ENCODE data around the gene PEF1.

PEF1 gene

DNA sequence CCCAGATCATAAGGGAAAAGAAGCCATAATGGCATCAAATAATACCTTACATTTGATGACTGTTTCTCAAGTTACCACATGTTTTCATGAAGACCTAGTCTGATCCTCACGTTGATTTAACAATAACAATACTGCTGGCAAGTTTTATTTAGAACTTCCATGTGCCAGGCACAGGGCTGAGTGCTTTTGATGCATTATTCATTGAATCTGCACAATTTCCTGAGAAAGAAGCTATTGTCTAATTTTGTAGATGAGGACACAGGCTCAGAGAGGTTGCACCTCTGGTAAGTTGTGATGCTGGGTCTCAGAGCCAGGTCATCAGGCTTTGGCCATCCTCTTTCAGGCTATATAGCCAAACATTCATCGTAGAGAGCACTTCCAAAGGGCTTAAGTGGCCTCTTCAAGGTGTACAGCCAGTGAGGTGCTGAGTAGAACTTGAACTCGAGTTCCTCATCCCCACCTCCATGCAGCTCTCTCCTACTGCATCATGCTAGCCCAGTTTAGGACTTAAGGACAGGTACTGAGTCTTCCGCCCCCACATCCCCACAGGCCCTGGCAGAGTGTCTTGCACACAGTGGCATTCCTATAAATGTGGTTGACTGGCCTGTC, 8.3 kb upstream of the PEF1 start:
- Histone ChIP-seq H3K4me3 (ENCODE audit: low read length) (no peak overlapping the region), H3K4me1 (ENCODE audit: control insufficient read depth, insufficient read depth, low read length) (peaks cover 13% of the 10 kb centered on the region), H3K9me3 (ENCODE audit: control insufficient read depth, low read length) (no peaks in the 10 kb centered on the region), H3K27me3 (replicated peaks; ENCODE audit: control insufficient read depth, insufficient read depth, low read length) (no peaks in the 10 kb centered on the region), H3K9ac (ENCODE audit: low read length) (no peak overlapping the region), H3K36me3 (ENCODE audit: control insufficient read depth, insufficient read depth, low read length, severe bottlenecking) (peaks cover 62% of the 10 kb centered on the region)
- no peak for DNase-seq (ENCODE audit: low read depth)

DNA sequence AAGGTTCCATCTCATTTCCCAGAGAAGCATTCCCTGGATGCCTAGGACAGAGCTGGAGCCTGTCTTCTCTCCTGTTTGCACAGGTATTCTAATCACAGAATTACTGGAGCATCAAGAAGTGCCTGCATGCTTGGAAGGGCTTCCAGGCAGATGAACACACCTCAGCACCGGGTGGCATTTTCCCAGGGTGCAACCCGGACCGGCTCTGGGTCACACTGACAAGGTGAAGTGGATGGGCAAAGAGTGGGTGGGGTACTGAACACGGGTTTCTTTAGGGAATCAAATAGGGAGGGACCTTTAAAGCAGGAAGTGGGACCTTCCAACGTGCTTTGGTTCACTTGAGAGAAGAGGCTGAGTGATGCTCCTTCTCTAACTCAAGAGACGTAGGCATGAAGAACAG, 7.1 kb upstream of the PEF1 start:
- Histone ChIP-seq H3K4me3 (ENCODE audit: low read length) (no peak overlapping the region), H3K27me3 (replicated peaks; ENCODE audit: control insufficient read depth, insufficient read depth, low read length) (no peaks in the 10 kb centered on the region), H3K9ac (ENCODE audit: low read length) (no peak overlapping the region), H3K9me3 (ENCODE audit: control insufficient read depth, low read length) (no peaks in the 10 kb centered on the region), H3K4me1 (ENCODE audit: control insufficient read depth, insufficient read depth, low read length) (peaks cover 16% of the 10 kb centered on the region), H3K36me3 (ENCODE audit: control insufficient read depth, insufficient read depth, low read length, severe bottlenecking) (peaks cover 50% of the 10 kb centered on the region)
- no peak for DNase-seq (ENCODE audit: low read depth)

DNA sequence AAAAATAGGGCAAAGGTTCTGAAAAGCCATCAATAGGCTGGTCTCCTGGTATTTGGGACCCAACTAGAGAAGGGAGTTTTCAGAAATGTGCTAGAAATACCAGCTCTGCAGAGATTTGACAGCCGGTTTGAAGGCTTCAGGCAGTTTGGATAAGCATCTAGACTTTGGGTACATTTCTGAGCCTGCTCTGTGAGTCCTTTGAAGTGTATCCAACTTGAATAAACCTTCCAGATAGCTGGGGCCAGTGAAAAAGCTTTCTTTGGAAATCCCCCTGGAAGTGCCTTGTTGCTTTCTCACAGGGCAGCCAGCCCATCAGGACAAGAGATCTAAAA, 6.4 kb upstream of the PEF1 start:
- H3K4me1 ChIP-seq (ENCODE audit: control insufficient read depth, insufficient read depth, low read length), result peaks cover 18% of the 10 kb centered on the region
- DNase-seq (ENCODE audit: low read depth), result peak; percentile 42
- H3K9me3 ChIP-seq (ENCODE audit: control insufficient read depth, low read length), result no peaks in the 10 kb centered on the region

DNA sequence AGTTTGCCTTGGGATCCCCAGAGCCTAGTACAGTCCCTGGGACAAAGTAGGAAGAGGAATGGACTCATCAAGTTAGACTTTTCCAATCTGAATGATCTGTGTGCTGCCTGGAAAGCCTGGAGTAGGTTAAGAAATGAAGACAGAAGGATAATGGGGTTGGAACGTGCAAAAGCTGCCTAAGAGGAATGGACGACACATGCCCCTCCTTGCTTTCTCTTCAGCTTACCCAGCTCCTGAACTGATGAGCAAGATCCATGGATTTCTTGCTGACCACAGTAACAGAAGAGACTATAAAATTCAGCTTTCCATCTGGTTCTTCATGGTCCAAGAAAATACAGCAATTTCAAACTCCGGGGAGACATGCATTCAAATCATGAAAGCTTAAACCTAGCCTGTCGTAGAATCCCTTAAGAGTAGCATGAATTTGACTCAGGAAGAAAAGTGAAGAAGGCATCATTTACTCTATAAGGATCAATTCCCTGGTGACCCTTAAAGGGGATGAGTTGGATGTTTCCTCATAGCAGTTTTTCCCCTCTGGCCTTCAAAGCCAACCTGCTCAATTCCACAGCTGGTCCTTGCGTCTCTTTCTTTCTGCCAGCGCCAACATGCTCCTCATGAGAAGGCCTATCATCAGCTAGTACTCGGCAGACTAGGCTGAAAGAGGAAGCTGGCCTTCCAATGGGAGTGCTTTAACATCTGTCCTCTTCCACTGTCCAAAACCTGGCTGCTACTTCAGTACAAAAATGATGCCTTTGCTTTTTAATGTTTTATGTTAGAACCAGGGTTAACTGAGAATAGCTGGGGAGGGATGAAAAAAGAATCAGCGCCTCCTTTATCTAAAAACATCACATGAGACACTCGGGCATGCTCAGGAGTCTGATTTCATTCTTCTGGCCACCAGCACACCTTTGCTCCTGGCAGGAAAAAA, 5.7 kb upstream of the PEF1 start:
- peaks cover 22% of the 10 kb centered on the region for H3K4me1 ChIP-seq (ENCODE audit: control insufficient read depth, insufficient read depth, low read length)

More for the DNA sequence above, 6.4 kb upstream of the PEF1 start:
- H3K36me3 ChIP-seq (ENCODE audit: control insufficient read depth, insufficient read depth, low read length, severe bottlenecking), result peaks cover 42% of the 10 kb centered on the region
- H3K9ac ChIP-seq (ENCODE audit: low read length), result no peak overlapping the region
- H3K27me3 ChIP-seq (replicated peaks; ENCODE audit: control insufficient read depth, insufficient read depth, low read length), result no peaks in the 10 kb centered on the region
- no peak overlapping the region for H3K4me3 ChIP-seq (ENCODE audit: low read length)

DNA sequence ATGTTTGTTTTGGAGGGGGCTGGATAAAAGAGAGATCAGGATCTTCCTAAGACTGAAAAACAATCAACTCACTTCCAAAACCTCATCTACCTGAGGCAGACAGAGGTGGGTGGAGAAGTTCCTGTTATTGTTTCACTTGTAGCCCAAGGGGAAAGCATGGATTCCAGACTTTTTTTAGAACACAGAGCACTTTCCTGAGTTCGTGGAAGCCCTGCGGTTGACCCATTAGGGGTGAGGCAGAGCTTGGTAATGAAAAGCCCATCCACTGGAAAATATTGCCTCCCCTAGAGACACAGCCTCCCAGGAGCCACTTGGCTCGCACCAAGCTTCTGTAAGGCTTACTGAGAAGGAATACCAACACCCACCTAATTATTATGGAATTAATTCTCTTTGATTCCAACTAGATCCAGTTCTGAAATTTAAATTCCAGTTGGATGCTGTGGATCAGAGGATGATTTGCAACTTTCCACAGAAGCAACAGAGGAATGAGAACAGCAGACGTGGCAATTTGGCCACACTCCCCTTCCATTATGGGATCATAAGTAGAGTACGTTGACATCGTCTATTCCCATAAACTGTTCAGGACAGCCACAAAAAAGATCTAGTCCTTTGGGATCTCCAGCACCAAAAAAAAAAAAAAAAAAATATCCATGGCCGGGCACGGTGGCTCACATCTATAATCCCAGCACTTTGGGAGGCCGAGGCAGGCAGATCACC, 4.1 kb upstream of the PEF1 start:
- no peak overlapping the region for H3K4me3 ChIP-seq (ENCODE audit: low read length)
- H3K36me3 ChIP-seq (ENCODE audit: control insufficient read depth, insufficient read depth, low read length, severe bottlenecking), result peaks cover 20% of the 10 kb centered on the region
- H3K9me3 ChIP-seq (ENCODE audit: control insufficient read depth, low read length), result no peaks in the 10 kb centered on the region
- DNase-seq (ENCODE audit: low read depth), result no peak
- H3K4me1 ChIP-seq (ENCODE audit: control insufficient read depth, insufficient read depth, low read length), result peaks cover 28% of the 10 kb centered on the region
- no peak overlapping the region for H3K9ac ChIP-seq (ENCODE audit: low read length)
- no peaks in the 10 kb centered on the region for H3K27me3 ChIP-seq (replicated peaks; ENCODE audit: control insufficient read depth, insufficient read depth, low read length)

More for the DNA sequence above, 5.7 kb upstream of the PEF1 start:
- DNase-seq (ENCODE audit: low read depth), result no peak
- peaks cover 36% of the 10 kb centered on the region for H3K36me3 ChIP-seq (ENCODE audit: control insufficient read depth, insufficient read depth, low read length, severe bottlenecking)
- no peaks in the 10 kb centered on the region for H3K9me3 ChIP-seq (ENCODE audit: control insufficient read depth, low read length)
- H3K9ac ChIP-seq (ENCODE audit: low read length), result no peak overlapping the region
- H3K4me3 ChIP-seq (ENCODE audit: low read length), result no peak overlapping the region
- H3K27me3 ChIP-seq (replicated peaks; ENCODE audit: control insufficient read depth, insufficient read depth, low read length), result no peaks in the 10 kb centered on the region

DNA sequence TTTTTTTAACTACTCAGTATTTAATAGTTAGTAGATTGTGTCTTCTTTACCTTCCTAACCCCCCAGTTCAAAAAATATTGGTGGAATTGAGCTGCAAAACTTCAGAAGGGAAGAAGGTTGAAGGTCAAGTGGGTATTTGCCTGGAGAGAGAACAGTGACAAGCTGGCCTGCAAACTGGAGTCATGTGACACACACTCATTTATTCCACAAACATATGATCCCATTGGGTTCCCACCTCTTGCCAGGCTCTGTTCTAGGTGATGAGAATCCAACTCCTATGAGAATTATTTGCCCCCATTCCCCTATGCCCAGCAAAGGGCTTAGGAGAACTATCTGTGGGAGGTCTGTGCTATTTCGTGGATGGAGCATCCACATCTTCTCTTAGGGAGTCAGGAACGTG, 3.5 kb upstream of the PEF1 start:
- no peak for DNase-seq (ENCODE audit: low read depth)
- Histone ChIP-seq H3K4me3 (ENCODE audit: low read length) (no peak overlapping the region), H3K36me3 (ENCODE audit: control insufficient read depth, insufficient read depth, low read length, severe bottlenecking) (peaks cover 14% of the 10 kb centered on the region), H3K9ac (ENCODE audit: low read length) (no peak overlapping the region), H3K9me3 (ENCODE audit: control insufficient read depth, low read length) (no peaks in the 10 kb centered on the region), H3K27me3 (replicated peaks; ENCODE audit: control insufficient read depth, insufficient read depth, low read length) (no peaks in the 10 kb centered on the region), H3K4me1 (ENCODE audit: control insufficient read depth, insufficient read depth, low read length) (peaks cover 34% of the 10 kb centered on the region)

DNA sequence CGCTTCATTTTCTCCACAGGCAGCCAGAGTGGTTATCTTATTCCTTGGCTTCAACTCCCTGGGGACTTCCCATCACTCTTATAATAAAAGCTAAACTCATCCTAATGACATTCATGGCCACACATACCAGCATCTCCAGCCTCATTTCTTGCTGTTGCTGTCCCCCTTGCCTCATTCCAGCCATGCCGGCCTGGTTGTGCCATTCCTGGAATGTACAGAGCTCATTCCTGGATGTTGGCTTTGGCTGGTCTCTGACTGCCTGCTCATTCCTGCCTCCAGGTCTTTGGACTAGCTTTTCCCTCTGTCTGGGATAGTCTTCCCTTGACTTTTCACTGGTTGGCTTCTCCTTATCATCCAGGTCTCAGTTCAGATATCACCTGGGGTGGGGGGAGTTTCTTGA, 2.4 kb upstream of the PEF1 start:
- Histone ChIP-seq H3K36me3 (ENCODE audit: control insufficient read depth, insufficient read depth, low read length, severe bottlenecking) (peaks cover 4% of the 10 kb centered on the region), H3K9ac (ENCODE audit: low read length) (no peak overlapping the region), H3K4me1 (ENCODE audit: control insufficient read depth, insufficient read depth, low read length) (peaks cover 34% of the 10 kb centered on the region), H3K27me3 (replicated peaks; ENCODE audit: control insufficient read depth, insufficient read depth, low read length) (no peaks in the 10 kb centered on the region), H3K4me3 (ENCODE audit: low read length) (no peak overlapping the region), H3K9me3 (ENCODE audit: control insufficient read depth, low read length) (no peaks in the 10 kb centered on the region)
- DNase-seq (ENCODE audit: low read depth), result peak; percentile 44

DNA sequence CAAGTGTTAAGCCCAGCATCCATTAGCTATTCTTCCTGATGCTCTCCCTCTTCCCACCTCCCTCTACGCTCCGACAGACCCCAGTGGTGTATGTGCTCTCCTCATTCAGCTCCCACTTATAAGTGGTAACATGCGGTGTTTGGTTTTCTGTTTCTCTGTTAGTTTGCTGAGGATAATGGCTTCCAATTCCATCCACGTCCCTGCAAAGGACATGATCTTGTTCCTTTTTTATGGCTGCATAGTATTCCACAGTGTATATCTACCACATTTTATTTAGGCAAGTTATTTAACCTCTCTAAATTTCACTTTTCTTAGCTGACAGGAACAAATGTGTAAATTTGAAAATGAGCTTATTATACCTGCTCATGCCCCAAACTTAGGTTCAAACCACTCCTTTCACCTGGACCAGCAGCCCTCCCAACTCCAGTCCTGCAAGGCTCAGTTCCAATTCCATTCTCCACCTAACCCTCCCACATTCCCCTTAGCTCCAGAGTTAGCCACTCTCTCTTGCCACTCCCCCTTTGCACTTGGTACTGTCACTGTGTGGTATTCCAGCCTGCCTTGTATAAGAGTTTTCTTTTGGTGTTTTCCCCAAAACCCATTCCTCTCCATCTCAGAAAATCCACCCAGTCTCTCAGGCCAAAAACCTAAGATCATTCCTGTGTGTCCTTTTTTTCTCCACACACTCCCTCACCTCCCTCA, 1.7 kb upstream of the PEF1 start:
- Histone ChIP-seq H3K27me3 (replicated peaks; ENCODE audit: control insufficient read depth, insufficient read depth, low read length) (no peaks in the 10 kb centered on the region), H3K4me1 (ENCODE audit: control insufficient read depth, insufficient read depth, low read length) (peaks cover 28% of the 10 kb centered on the region), H3K36me3 (ENCODE audit: control insufficient read depth, insufficient read depth, low read length, severe bottlenecking) (no peaks in the 10 kb centered on the region), H3K4me3 (ENCODE audit: low read length) (no peak overlapping the region), H3K9me3 (ENCODE audit: control insufficient read depth, low read length) (no peaks in the 10 kb centered on the region), H3K9ac (ENCODE audit: low read length) (peak overlapping the region; percentile 12)
- no peak for DNase-seq (ENCODE audit: low read depth)

DNA sequence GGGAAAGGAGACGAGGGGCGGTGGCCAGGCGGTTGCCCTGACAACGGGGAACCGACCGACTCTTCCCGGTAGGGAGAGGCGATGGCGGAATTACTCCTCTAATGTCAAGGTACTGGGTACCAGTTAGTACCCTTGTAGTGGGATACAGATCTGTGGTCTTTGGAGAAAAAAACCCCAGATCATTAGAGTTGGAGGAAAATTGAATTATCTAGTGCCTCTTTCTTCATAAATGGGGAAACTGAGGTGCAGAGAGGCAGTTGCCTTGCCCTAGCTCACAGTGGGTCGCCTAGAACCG, 545 bp upstream of the PEF1 start:
- Histone ChIP-seq H3K4me3 (ENCODE audit: low read length) (peak overlapping the region; percentile 96), H3K9me3 (ENCODE audit: control insufficient read depth, low read length) (no peaks in the 10 kb centered on the region), H3K27me3 (replicated peaks; ENCODE audit: control insufficient read depth, insufficient read depth, low read length) (no peaks in the 10 kb centered on the region), H3K4me1 (ENCODE audit: control insufficient read depth, insufficient read depth, low read length) (peaks cover 28% of the 10 kb centered on the region), H3K36me3 (ENCODE audit: control insufficient read depth, insufficient read depth, low read length, severe bottlenecking) (no peaks in the 10 kb centered on the region), H3K9ac (ENCODE audit: low read length) (peak overlapping the region; percentile 94)
- DNase-seq (ENCODE audit: low read depth), result no peak

DNA sequence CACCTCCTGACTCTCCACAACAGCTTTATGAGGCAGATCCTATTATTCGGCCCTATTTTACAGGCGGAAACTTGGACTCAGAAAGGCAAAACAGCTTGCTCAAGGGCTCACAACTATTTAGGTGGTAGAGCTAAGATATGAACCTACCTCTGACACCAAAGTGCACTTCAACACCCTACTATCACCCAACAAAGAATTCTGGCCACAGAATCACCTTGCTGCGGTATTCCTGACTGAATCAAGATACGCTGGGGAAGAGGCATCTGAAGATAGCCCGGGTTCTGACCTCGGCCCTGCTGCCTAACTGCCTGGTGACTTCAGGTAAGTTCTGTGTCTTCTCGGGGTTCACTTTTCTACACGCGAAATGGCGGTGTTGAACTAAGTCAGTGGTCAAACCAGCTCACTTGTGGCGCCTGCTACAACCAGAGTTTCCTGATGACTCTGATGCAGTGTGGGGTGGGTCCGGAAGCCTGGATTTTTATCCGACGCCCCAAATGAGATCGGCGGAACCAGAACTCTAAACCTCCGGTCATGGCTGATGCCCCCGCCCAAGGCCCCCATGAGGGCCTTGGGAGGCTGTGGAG, 608 bp downstream of the PEF1 start:
- DNase-seq (ENCODE audit: low read depth), result no peak
- Histone ChIP-seq H3K36me3 (ENCODE audit: control insufficient read depth, insufficient read depth, low read length, severe bottlenecking) (no peaks in the 10 kb centered on the region), H3K4me1 (ENCODE audit: control insufficient read depth, insufficient read depth, low read length) (peaks cover 40% of the 10 kb centered on the region)

DNA sequence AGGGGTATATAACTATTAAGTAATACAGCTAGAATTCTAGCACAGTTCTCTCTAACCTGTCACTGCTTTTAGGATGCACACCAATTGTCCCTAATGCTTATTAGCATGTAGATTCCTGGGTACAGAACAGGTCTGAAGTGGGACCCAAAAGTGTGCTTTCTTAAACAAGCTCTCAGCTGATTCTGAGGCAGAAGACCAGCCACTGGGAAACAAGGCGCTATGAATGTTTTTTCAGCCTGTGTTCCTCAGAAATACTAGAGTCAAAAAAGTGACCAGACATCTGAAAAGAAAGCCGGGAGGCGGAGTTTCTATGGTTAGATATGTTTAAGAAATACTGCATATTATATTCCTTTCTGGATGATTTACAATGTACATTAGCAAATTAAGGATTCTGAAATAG, 1.8 kb downstream of the PEF1 start:
- Histone ChIP-seq H3K27me3 (replicated peaks; ENCODE audit: control insufficient read depth, insufficient read depth, low read length) (no peaks in the 10 kb centered on the region), H3K4me1 (ENCODE audit: control insufficient read depth, insufficient read depth, low read length) (peaks cover 37% of the 10 kb centered on the region), H3K4me3 (ENCODE audit: low read length) (no peak overlapping the region), H3K9ac (ENCODE audit: low read length) (no peak overlapping the region), H3K9me3 (ENCODE audit: control insufficient read depth, low read length) (no peaks in the 10 kb centered on the region), H3K36me3 (ENCODE audit: control insufficient read depth, insufficient read depth, low read length, severe bottlenecking) (no peaks in the 10 kb centered on the region)
- DNase-seq (ENCODE audit: low read depth), result no peak

More for the DNA sequence above, 608 bp downstream of the PEF1 start:
- Histone ChIP-seq H3K9ac (ENCODE audit: low read length) (peak overlapping the region; percentile 94), H3K27me3 (replicated peaks; ENCODE audit: control insufficient read depth, insufficient read depth, low read length) (no peaks in the 10 kb centered on the region), H3K9me3 (ENCODE audit: control insufficient read depth, low read length) (no peaks in the 10 kb centered on the region), H3K4me3 (ENCODE audit: low read length) (peak overlapping the region; percentile 96)
